Upper lobe of left lung (tissue), 4 donors: Measurements from ENCODE around the gene ZNF32.
A peak's percentile ranks its signal among the peaks of the same experiment; 100 is the strongest.

Experiments used
- CTCF ChIP-seq, 6 experiments: fragments of 450-650 bp in 4 of 6; fragments of 200-600 bp in 2 of 6; sonication (generic) in 2 of 6; IDR thresholded peaks; one replicate each; pipeline ENCODE4 v1.5.1; 2016 to 2019; ENCODE audit warnings: antibody characterized with exemption in 6 of 6
- POLR2A ChIP-seq, 4 donors: fragments of 450-650 bp; IDR thresholded peaks; one replicate each; pipeline ENCODE4 v1.5.1; 2016 to 2017; ENCODE audit warnings: antibody characterized with exemption in 4 of 4, mild to moderate bottlenecking in 2 of 4
- POLR2AphosphoS5 ChIP-seq, 2 donors: sonication (generic); formaldehyde crosslinking; IDR thresholded peaks; one replicate each; pipeline ENCODE4 v1.5.1; 2017; ENCODE audit warnings: antibody characterized with exemption in 2 of 2

- TF ChIP-seq CTCF (IDR thresholded peaks at IDR 0.05) (no peak), POLR2A (IDR thresholded peaks at IDR 0.05) (no peak), POLR2AphosphoS5 (IDR thresholded peaks at IDR 0.05) (peak in 1 of 2 donors; percentile 42)
Measured at GRCh38 chr10:43692051-43692825, 43.6 kb upstream of the ZNF32 start.
